ENCODE measurements around the gene ZNF92.
"Not testable (repeated sequence)": the region's sequence is repeated elsewhere in the genome, so short reads cannot be mapped to it uniquely, and the experiment has no call there.

The ZNF92 gene

DNA sequence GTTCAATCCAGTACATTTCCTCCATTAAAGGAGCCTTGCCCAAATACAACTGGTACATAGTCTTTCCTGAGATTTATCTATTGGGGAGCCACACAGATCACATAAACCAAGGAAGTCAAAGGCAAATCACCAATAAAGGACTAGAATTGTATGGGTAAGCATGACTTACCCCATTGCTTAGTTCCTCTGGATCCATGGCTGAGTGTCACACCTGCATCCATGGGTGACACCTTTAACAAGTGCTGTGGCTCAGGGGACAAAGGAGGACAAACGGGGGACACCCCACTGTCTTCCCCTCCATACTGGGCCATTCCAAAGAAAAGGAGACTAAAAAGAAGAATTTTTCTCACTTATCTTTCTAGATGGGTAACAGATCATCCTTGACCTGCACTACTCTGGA is 30.4 kb downstream of the ZNF92 start:
- TF ChIP-seq ZFX (IDR thresholded peaks at IDR 0.05) = no peak
- TF ChIP-seq, protein P1, sequence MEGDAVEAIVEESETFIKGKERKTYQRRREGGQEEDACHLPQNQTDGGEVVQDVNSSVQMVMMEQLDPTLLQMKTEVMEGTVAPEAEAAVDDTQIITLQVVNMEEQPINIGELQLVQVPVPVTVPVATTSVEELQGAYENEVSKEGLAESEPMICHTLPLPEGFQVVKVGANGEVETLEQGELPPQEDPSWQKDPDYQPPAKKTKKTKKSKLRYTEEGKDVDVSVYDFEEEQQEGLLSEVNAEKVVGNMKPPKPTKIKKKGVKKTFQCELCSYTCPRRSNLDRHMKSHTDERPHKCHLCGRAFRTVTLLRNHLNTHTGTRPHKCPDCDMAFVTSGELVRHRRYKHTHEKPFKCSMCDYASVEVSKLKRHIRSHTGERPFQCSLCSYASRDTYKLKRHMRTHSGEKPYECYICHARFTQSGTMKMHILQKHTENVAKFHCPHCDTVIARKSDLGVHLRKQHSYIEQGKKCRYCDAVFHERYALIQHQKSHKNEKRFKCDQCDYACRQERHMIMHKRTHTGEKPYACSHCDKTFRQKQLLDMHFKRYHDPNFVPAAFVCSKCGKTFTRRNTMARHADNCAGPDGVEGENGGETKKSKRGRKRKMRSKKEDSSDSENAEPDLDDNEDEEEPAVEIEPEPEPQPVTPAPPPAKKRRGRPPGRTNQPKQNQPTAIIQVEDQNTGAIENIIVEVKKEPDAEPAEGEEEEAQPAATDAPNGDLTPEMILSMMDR (conservative IDR thresholded peaks at IDR 0.05) = no peak
- H3K27ac ChIP-seq = no peak overlapping the region

DNA sequence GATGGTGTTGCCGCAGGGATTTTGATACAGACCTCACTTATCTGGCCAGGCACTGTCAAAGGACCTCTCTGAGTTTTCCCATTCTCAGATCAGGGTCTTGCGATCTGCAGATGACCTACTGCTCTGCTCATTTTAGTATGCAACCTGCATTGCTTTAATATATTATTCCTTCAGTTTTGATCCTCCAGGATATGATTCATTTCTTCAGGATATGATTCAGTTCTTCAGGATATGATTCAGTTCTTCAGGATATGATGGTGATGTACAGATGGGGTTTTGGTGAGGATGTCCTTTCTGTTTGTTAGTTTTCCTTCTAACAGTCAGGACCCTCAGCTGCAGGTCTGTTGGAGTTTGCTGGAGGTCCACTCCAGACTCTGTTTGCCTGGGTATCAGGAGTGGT is 33.1 kb downstream of the ZNF92 start:
- not testable (repeated sequence) for H3K27ac ChIP-seq

DNA sequence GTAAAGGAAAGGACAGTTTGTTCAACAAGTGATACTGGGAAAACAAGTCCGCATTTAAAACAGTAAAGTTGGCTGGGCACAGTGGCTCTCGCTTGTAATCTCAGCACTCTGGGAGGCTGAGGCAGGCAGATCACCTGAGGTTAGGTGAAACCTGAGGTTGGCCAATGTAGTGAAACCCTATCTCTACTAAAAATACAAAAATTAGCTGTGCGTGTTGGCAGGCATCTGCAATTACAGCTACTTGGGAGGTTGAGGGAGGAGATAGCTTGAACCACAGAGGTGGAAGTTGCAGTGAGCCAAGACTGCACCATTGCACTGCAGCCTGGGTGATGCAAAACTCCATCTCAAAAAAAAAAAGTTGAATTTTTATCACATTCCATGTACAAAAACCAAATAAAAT is 35.7 kb downstream of the ZNF92 start:
- no peak overlapping the region for H3K27ac ChIP-seq
- TF ChIP-seq, protein P1 (conservative IDR thresholded peaks at IDR 0.05) = no peak
- TF ChIP-seq ZFX (IDR thresholded peaks at IDR 0.05) = no peak

DNA sequence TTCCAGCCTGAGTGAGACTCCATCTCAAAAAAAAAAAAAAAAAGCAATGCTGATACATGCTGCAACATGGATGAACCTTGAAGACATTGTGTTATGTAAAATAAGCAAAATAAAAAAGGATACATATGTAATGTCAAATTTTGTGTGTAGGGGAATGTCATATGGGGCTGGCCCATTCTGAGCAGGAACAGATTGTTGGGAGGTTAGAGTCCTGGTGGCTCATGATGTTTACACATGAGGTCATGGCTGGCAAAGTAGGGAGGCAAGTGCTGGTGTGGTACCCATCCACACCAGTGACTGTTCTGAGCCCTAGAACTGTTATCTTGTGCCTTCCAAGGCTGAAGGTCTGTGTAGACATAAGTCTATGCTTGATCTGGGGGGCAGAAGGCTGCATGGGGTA is 37.6 kb downstream of the ZNF92 start:
- no peak overlapping the region for H3K27ac ChIP-seq
- no peak for TF ChIP-seq ZFX (IDR thresholded peaks at IDR 0.05)
- TF ChIP-seq, protein P1 (conservative IDR thresholded peaks at IDR 0.05) = no peak

DNA sequence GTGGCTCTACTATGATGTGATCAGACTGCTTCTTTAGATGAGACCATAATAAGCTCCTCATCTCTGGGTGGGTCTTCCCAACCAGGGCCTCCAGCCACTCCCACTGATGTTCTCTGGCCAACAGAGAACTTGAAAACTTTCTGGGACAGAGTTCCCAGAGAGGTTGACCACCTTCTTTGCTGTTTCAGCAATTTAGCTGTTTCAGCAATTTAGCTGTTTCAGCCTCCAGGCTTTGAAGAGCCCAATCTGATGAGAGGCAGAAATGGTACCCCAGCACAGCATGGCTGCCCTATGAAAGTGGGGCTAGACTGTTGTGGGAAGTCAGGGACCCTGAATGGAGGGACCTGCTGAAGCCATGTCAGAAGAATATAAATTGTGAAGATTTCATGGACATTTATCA is 49.0 kb downstream of the ZNF92 start:
- TF ChIP-seq, protein P1 (conservative IDR thresholded peaks at IDR 0.05) = no peak
- no peak for TF ChIP-seq ZFX (IDR thresholded peaks at IDR 0.05)
- no peak overlapping the region for H3K27ac ChIP-seq

DNA sequence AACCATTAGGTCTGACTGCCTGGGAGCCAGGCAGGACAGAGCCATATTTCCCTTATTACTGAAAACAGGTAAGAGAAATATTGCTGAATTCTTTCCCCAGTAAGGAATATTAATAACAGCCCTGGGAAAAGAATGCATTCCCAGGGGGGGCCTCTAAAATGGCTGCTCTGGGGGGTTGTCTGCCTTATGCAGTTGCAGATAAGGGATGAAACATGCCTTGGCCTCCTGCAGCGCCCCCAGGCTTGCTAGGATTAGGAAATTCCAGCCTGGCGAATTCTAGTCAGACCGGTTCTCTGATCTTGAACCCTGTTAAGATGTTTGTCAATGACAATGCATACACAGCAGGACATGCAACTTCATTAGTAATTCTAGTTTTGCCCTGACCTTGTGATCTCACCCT is 49.6 kb downstream of the ZNF92 start:
- not testable (repeated sequence) for H3K27ac ChIP-seq

DNA sequence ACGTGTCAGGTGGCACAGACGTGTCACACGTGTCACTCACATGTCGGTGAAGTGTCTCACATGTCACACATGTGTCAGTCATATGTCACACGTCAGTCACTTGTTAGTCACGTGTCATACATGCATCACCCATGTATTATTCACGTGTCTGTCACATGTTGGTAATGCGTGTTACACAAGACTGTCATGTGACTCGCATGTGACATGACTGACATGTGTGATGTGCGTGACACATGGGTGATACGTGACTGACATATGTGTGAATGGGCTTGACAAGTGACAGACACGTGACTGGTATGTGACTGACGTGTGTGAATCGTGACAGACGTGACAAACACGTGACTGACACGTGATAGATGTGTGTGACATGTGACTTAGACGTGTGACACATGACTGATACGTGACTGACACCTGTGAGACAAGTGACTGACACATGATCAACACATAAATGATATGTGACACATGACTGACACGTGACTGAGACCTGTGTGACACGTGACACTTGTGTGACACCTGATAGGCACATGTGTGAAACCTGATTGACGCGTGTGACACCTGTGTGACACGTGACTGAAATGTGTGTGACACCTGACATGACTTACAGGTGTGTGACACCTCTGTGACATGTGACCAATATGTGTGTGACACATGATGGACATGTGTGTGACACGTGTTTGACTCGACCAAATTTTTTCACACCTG is 56.1 kb downstream of the ZNF92 start:
- no peak for TF ChIP-seq ZFX (IDR thresholded peaks at IDR 0.05)
- TF ChIP-seq, protein P1 (conservative IDR thresholded peaks at IDR 0.05) = no peak
- H3K27ac ChIP-seq = no peak overlapping the region

DNA sequence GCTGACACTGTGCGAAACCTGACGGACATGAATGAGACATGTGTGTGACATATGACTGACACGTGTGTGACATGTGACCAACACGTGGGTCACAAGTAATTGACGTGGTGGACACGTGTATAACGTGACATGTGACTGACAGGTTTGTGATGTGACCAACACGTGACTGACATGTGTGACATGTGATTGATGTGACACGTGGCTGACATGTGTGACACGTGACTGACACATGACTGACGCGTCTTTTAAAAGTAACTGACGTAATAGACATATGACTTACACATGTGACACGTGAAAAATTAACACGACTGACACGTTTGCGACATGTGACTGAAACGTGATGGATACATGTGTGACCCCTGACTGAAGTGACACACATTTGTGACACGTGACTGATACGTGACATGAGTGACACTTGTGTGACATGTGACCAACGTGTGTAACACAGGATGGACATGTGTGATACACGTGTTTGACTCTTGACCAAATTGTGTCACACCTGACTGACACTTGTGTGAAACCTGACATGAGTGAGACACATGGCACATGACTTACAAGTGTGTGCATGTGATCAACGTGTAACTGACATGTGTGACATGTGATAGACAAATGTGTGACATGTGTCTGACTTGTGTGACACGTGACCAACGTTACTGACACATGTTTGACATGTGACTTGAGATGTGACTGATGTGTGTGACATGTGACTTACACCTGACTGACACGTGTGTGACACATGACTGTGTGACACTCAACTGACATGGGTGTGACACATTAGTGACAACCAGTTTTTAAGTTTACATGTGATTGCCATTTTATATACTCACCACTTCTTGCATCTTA is 56.9 kb downstream of the ZNF92 start:
- no peak overlapping the region for H3K27ac ChIP-seq
- TF ChIP-seq, protein P1 (conservative IDR thresholded peaks at IDR 0.05) = no peak
- no peak for TF ChIP-seq ZFX (IDR thresholded peaks at IDR 0.05)
